GM18508 (cell line): ENCODE data around the gene PCED1A.
"Not testable (repeated sequence)": the region's sequence is repeated elsewhere in the genome, so short reads cannot be mapped to it uniquely, and the experiment has no call there.

ENCODE experiments used
- ATAC-seq: cut with Tn5 transposase; IDR thresholded peaks from one replicate; pipeline ENCODE4 v1.9.1; 2021; ENCODE audit warnings: moderate number of reproducible peaks; ENCODE audit not compliant: insufficient read depth, unreplicated experiment

The PCED1A gene

GRCh38 chr20:2833761-2834160 is 6.7 kb downstream of the PCED1A start:
- no peak for ATAC-seq

GRCh38 chr20:2831206-2831605 is 9.2 kb downstream of the PCED1A start:
- ATAC-seq, result not testable (repeated sequence)

- ATAC-seq, result no peak
These were observed 11.1 kb downstream of the PCED1A start for GRCh38 chr20:2829376-2829775.

GRCh38 chr20:2826655-2827054 is 13.8 kb downstream of the PCED1A start:
- ATAC-seq, result no peak

GRCh38 chr20:2825761-2826160 is 14.7 kb downstream of the PCED1A start:
- no peak for ATAC-seq

- ATAC-seq, result no peak
These were observed 18.4 kb downstream of the PCED1A start for GRCh38 chr20:2822073-2822472.

- ATAC-seq, result no peak
These were observed 19.3 kb downstream of the PCED1A start for GRCh38 chr20:2820896-2821869.

GRCh38 chr20:2820084-2820895 is 20.2 kb downstream of the PCED1A start:
- no peak for ATAC-seq

GRCh38 chr20:2817891-2818595 is 22.4 kb downstream of the PCED1A start:
- no peak for ATAC-seq

GRCh38 chr20:2817341-2817726 is 23.1 kb downstream of the PCED1A start:
- ATAC-seq, result no peak

GRCh38 chr20:2816583-2817340 is 23.7 kb downstream of the PCED1A start:
- no peak for ATAC-seq

GRCh38 chr20:2816030-2816582 is 24.3 kb downstream of the PCED1A start, which contains the start of gene TMEM239:
Gene TMEM239, plus strand, starts transcription at chr20:2816364. Its CDS starts 191 bp downstream, at chr20:2816555.
- ATAC-seq, result no peak

- ATAC-seq, result no peak
These were observed 25.1 kb downstream of the PCED1A start for GRCh38 chr20:2815242-2815900.

- ATAC-seq, result no peak
These were observed 25.8 kb downstream of the PCED1A start, which contains the start of gene C20orf141 for GRCh38 chr20:2814587-2815051. Gene C20orf141, plus strand, starts transcription at chr20:2814987. Its CDS starts 198 bp downstream, at chr20:2815185.

GRCh38 chr20:2814076-2814475 is 26.4 kb downstream of the PCED1A start:
- no peak for ATAC-seq

- ATAC-seq, result no peak
These were observed 28.3 kb downstream of the PCED1A start for GRCh38 chr20:2812189-2812588.

- ATAC-seq, result no peak
These were observed 30.8 kb downstream of the PCED1A start for GRCh38 chr20:2809690-2810089.

GRCh38 chr20:2807929-2808328 is 32.5 kb downstream of the PCED1A start:
- ATAC-seq, result not testable (repeated sequence)

GRCh38 chr20:2807019-2807418 is 33.4 kb downstream of the PCED1A start:
- no peak for ATAC-seq
